DMS 273 treated with DMSO at 0.1 percent for 48 hours (cell line): ENCODE results near the gene ABCA13.

ENCODE experiments used
- DNase-seq: peaks from one replicate; lab custom pipeline; 2025; lab: John Stamatoyannopoulos, UW

ABCA13 gene

DNA sequence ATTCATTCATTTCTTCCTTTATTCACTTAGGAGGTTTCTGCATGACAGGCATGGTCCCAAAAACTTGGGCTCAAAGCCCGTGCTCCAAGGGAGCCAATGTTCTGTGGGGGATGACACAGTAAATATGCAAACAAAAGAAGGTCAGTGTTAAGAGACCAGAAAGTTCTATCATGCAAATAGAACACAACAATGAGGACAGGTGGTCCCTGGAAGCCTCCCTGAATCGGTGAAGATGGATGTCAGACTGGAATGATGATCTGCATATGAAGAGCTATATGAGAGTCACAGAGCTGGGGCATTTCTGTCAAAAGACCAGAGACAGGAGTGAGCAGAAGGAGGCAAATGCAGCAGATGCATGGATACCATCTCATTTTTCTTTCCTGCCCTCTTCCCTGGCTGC is 129.0 kb downstream of the ABCA13 start:
- DNase-seq, result no peak

DNA sequence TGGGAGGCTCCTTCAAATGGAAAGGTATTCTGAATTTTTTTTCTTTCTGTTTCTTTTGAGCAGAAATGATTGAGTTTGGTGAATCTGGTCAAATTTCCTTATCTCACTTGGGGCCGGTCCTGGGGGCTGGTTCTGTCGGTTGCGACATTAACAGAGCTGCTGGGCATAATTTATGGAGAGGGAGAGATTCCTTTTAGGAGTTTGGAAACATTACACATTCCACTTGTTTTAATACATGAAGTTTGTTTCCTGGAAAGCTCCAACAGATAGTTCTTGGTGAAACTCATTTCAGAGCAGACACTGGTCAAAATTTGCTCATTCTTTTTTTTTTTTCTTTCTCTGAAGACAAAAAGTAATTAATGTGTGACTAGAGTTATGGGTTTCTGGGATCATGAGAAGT is 129.9 kb downstream of the ABCA13 start:
- no peak for DNase-seq

DNA sequence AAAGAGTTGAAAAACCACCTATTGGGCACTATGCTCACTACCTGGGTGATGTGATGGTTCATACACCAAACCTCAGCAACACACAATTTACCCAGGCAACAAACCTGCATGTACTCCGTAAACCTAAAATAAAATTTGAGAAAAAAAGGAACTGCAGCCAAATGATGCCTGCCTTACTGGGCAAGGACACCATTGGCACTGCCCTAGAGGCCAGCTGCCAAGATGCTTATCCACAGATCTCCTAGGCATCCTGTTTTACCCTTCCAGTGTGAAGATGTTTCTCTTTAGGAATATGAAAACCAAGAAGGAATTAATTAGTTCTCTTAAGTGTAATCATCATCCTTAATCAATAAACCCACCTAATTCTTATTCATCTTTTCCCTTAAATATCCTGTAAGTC is 133.4 kb downstream of the ABCA13 start:
- DNase-seq, result no peak

DNA sequence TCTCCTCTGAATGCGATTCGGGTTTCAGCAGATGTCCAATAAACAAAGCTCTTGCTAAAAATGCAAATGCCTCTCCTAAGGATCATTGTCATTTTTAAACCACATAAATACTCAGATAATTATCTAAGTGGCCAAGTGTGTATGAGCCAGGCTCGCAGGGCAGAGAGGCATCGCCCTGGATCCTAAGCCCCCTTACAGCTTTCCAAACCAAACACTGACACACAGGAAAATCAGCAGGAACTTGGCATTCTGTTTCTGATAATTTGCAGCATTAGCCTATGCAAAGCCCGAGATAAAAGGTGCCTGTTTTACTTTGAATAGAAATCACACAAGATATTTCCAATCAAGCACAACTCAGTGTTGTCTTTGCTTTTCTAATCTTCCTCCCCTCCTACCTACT is 134.4 kb downstream of the ABCA13 start:
- no peak for DNase-seq

DNA sequence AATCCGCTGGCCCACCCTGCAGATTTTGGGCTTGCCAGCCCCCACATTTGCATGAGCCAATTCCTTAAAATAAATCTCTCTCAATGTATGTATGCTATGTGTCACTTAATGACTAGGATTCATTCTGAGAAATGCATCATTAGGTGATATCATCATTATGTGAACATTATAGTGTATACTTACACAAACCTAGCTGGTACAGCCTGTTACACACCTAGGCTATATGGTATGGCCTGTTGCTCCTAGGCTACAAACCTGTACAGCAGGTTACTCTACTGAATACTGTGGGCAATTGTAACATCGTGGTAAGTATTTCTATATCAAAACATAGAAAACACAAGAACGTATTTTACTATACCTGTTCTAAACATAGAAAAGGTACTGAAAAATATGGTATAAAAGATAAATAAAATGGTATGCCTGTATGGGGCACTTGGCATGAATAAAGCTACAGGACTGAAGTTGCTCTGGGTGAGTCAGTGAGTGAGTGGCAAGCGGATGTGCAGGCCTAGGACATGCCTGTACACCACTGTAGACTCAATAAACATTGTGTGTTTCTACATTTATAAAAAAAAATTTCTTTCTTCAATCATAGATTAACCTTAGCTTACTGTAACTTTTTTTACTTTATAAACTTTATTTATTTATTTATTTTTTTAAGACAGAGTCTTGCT is 135.9 kb downstream of the ABCA13 start:
- no peak for DNase-seq

DNA sequence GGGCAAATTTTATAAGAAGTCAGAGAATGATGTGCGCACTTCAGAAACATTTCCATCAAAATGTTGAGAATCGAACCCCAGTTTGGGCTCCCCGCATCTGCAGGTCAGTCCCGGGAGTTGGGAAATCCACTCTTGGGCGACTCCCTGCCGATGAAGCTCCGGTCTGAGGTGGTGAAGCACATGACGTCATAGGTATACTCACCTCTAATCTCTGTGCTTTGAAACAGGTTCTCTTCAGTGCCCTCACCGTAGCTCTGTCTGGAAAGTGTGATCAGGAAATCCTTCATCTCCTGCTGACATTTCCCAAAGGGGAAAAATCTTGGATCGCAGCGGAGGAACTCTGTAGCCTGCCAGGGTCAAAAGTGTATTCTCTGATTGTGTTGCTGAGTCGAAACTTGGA is 138.5 kb downstream of the ABCA13 start:
- DNase-seq, result no peak

DNA sequence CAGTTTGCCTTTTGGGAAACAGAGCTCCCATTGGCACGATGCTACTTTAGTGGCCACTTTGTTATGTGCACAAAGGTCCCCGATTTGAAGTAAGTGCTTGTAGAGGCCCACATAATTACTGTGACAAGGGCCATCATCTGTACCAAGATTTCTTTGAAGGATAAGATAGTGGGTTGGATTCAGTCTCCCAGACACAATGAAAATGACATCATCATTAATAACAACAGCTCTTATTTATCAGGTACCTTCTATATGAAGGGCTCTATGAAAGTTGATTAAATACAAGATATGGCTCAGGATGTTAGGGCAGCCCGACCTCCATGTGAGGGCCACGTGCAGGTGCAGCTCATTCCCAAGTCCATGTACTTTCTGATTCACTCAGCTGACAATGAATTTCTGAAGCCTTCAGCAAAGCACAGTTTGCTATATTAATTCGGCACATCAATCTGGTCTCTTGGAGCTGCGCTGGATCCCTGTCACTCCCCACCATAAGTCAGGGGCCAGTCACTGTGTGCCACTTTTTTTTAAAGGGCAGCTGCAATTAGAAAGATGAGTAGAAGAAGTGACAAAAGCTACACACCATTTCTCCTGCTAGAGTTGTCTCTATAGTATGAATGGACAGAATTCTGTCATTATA is 140.3 kb downstream of the ABCA13 start:
- DNase-seq, result no peak

DNA sequence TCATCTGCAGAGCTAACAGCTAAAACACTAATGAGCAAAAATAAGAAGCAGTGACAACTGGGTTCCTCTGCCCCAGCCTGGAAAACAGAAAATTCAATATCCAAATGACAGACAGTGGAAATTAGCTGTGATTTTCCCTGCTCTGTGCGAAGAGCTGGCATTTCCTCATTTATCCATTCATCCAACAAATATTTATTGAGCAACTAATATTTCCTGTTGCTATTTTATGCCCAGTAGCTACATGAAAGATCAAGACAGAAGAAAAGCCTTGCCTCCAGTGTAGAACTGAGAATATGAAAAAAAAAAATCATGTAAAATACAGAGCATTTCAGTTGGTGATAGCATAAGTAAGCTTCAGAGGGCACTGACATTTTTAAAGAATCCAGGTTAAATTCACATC is 140.9 kb downstream of the ABCA13 start:
- DNase-seq, result no peak

DNA sequence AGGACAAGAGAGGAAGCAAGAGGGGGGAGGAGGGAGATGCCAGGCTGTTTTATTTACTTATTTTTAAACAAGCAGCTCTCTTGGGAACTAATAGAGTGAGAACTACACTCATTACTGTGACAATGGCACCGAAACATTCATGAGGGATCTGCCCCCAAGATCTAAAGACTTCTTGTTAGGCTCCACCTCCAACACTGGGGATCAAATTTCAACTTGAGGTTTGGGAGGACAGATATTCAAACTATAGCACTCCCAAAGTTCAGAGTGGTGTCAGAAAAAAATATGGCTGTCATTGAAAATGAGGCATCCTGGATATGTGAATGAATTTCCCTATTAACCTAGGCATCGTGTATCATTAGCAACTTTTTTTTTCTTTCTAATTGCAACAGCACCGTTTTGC is 145.5 kb downstream of the ABCA13 start:
- no peak for DNase-seq

DNA sequence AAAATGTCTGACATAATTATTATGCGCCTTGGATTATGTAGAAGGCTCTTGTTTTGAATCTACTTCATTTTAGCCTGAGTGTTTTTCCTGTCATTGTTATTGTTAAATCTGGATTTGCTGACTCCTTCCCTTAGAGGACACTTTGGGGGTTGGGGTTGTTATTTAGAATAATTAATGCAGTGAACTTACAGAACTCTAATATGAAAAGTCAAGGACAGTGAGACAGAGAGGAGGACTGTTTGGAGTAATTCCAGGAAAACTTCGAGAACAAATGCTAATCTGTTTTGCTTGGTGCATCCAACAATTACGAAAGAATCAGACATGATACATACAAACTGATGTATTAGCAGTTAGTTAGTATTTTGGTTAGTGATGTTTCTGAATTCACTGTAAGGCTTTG is 146.1 kb downstream of the ABCA13 start:
- no peak for DNase-seq

DNA sequence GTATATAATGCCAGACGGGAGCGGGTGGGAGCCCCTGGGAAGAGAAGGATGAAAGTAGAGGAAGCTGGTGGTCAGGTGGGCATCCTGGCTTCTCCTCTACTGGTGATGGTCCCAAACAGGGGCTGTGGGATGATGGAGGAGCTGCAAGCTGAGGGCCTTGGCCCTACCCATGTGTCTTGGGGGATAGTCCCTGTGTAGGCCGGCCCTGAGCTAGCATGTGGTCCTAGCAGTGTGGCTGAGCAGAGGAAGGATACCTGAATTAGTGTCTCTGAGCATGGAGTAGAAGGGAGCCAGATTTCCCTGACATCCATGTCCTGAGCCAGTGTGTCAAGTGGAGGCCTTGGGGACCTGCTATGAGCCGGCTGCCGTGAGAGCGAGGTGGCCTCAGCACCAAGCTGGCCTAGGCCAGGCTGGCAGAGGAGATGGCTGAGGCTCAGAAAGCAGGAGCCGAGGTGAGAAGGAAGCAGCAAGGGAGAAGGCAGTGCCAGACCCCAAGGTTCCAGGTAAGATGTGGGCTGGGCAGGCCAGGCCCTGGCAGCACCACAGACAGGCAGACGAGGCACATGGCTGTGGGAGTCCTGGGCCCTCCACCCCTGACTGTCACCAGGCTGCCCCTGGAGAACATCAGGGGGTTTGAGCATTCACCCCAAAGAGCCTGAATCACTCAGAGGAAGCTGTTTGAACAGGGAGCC is 150.2 kb downstream of the ABCA13 start:
- DNase-seq, result no peak

DNA sequence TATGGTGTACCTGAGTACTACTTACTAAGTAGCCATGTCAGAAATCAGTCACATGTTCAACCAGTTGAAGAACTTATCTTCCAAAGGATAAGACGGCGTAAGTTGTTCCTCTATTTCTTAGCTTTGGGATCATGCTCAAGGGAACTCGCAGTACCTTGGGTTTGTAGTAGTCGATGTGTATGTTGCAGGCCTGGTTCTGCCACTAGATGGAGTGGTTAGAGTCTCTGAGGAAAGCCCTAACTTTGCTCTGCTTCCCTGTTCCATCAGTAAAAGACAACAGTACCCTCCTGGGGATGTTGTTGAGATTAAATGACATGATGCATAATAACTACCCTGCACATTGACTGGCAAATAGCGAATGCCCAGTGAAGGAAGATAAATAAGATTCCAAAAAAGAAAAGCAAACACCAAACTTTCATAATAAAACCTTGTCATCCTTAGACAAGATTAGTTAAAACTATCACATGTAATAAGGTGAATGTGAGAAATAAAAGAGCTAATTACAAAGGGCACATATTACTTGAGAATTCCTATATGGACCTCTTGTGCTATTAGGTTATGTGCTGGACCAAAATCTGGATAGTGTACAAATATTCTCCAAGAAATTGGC is 165.9 kb downstream of the ABCA13 start:
- DNase-seq, result no peak

DNA sequence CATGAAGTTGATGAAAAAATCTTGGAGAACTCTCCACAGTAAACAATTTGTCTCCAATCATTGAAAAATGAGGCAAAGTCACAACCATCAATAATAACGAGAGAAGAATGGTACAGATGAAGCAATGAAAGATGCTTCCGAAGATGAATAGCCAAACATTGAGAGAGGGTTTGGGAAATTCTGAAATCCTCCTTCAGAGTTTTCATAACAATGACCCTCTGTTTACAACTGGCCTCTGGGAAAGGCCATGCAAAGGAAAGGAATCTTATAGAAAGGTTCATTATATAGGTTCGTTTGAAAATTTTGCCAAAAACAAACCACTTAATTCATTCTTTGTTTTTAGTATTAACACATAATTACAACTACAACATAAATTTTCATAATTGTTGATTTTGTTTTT is 166.5 kb downstream of the ABCA13 start:
- DNase-seq, result no peak

DNA sequence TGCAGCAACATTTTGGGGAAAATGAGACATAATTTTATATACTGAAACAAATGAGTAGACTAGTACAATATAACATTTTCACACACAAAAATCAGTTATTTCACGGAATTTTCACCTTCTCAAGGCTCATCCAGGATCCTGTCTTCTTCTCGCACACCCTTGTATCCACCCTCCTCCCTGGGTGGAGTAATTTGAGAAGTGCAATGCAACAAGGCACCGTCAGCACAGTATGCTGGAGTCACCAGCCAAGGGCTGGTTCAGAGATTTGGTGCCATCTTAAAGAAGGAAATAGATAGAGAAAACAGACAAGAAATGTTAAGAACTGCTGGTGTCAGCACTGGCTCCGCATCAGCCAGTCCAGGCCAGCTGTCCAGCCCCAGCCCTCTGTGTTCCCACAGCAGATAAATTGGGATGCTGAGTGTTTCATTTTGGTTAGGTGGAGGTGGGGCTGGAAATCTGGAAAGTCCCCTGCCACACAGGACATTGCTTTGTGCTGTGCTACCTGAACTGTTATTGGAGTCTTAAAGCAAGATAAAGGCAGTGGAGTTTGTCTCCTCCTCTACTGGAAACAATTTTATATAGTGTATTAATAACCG is 176.1 kb downstream of the ABCA13 start:
- DNase-seq, result no peak

DNA sequence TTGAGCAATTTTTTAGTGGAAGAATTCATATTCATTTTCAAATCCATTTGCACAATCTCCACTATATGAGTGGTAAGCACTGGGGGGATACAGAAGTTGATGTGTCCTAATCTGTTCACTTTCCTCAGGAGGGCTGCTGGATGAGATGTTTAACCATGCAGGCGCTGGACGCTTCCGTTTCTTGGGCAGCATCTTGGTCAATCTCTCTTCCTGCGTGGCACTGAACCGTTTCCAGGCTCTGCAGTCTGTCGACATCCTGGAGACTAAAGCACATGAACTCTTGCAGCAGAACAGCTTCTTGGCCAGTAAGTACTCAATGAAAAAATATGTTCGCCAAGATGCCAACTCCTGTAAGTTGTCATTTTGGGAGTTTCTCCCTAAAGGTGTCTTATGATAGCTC is 179.3 kb downstream of the ABCA13 start:
- DNase-seq, result no peak

DNA sequence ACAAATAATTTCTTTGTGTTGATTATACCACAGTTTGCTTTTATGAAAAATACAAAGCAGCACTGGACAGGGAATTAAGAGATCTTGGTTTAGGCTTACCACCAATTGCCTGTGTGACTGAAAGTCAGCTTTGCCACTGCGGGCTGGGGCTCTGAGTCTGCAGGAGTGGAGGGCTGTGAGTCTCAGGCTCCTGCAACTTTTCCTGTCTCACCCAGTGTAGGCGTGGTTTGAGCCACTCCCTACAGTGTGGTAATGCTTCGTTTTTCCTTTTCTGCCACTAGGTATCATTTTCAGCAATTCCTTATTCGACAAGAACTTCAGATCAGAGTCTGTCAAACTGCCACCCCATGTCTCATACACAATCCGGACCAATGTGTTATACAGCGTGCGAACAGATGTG is 180.6 kb downstream of the ABCA13 start:
- no peak for DNase-seq

DNA sequence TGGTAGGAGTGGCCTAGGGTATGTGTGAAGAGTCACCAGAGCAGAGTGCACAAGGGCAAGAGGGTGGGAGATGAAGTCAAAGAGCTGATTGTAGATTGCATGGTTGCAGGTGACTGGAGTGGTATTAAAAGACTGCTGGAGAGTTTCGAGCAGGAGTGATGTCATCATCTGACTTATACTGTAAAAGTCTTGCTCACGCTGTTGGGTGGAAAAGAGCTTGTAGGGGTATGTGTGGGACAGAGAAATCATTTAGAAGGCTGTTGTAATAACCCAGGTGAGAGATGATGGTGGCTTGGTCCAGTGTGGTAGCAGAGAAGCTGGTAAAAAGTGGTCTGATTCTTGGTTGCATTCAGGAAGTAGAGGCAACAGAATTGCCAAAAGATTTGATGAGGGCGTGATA is 184.1 kb downstream of the ABCA13 start:
- no peak for DNase-seq

DNA sequence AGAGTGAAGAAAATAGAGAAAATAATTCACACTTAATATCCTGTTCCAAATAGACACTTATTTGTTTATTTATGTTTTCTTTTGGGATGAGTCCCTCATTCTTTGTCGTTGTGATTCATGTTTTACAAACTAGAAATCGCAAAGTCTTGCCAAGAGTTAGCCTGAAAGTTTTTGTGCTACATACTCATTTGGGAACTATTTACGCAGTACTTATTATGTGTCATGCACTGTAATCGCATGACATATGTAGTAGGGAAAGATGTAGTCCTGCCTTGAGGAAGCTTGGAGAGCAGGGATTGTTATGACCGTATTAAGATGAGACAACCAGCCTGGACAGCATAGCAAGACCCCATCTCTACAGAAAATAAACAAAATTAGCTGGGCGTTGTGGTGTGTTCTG is 189.3 kb downstream of the ABCA13 start:
- DNase-seq, result no peak

DNA sequence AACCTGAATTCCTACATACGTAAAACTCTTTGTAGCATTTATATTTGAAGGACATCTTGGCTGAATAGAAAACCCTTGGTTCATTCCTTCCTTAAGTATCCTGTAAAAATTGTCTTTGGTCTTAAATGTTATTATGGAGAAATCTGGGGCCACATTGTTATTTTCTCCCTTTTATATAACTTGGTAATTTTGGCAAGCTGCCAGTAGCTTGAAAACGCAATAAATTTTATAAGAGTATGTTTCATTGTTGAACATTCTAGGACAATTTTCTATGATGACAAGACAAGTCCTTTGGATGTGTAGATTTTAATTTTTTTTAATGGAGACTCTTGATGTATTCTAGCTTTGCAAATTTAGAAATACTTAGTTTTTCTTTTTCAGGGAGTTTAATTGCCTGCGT is 191.9 kb downstream of the ABCA13 start:
- DNase-seq, result no peak

DNA sequence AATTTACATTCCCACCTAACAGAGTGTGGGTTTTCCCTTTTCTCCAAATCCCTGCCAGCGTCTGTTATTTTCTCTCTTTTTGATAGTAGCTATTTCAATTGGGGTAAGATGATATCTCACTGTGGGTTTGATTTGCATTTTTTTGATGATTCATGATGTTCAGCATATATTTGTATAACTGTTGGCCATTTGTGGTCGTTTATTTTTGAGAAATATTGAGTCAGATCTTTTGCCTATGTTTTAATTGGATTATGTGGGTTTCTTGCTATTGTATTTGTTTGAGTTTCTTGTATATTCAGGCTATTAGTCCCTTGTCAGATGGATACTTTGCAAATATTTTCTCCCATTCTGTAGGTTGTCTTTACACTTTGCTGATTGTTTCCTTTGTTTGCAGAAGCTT is 193.8 kb downstream of the ABCA13 start:
- DNase-seq, result no peak

DNA sequence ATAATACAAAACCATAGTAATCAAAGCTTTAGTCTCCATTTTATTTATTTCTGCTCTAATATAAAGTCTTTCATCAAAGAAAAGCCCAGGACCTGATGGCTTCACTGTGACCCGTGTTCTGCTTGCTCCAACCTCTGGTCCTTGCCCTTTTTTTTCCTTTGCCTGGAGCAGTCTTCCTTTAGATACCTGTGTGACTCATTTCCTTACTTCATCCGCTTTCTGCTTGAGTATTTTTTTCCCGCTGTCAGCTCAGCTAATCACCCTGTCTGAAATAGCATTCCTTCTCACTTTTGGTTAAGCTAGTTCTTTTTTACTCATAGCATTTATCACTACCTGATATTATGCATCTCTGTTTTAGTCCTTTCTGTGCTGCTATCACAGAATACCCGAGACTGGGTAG is 194.8 kb downstream of the ABCA13 start:
- DNase-seq, result no peak

DNA sequence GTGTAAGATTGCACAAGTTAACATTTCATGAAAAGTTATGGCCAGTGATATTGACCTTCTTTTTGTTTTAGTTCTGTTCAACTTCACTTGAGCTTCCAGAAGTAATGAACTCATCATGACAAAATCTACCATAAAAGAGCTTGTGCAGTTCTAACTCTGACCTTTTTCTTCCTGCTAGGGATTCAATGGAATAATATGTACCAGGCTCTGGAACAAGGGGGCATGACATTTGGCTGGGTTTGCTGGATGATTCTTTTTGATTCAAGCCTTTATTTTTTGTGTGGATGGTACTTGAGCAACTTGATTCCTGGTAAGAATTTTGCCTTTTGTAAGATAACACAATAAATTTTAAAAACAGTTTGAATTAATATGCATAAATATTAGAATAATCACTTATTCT is 205.0 kb downstream of the ABCA13 start:
- no peak for DNase-seq

DNA sequence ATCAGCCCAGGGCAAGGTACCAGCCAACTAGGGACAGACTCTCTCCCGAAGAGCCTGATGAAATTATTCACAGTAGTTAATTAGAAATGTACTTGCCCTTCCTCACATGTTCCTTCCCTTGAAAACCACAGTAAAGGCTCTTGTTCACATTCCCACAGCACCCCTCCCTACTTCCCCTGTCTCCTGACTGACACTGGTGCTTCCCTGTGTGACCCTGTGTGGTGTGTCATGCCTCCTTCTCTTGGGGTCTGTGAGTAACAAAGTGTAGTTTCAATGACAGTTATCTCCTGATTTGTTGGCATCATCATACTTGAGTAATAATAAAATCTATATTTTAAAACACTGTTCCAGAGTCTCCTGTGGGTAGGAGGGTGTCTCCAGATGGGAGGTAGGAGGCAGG is 209.7 kb downstream of the ABCA13 start:
- DNase-seq, result no peak
